Cardiac fibroblast (primary cell): ENCODE results near the gene CHST14.
A peak's percentile ranks its signal among the peaks of the same experiment; 100 is the strongest.

ENCODE experiments used
- DNase-seq, 2 donors: peaks; one replicate each; pipeline versions ENCODE4 v3.0.0 to v3.0.0-alpha.2; 2010; ENCODE audit warnings: low read depth in 2 of 2
- H3K4me3 ChIP-seq, 2 donors: replicated peaks in 1 of 2; 1 replicate in 1 of 2; 2 replicates in 1 of 2; pipeline ENCODE4 v1.5.1; 2011; ENCODE audit warnings: low read depth in 2 of 2, low read length in 2 of 2, mild to moderate bottlenecking in 2 of 2, moderate library complexity in 1 of 2
- TF ChIP-seq, protein P1 (sequence below): IDR thresholded peaks from one replicate; pipeline ENCODE4 v1.5.1; 2011; ENCODE audit warnings: low read depth, mild to moderate bottlenecking, low read length, inconsistent platforms

The CHST14 gene

DNA sequence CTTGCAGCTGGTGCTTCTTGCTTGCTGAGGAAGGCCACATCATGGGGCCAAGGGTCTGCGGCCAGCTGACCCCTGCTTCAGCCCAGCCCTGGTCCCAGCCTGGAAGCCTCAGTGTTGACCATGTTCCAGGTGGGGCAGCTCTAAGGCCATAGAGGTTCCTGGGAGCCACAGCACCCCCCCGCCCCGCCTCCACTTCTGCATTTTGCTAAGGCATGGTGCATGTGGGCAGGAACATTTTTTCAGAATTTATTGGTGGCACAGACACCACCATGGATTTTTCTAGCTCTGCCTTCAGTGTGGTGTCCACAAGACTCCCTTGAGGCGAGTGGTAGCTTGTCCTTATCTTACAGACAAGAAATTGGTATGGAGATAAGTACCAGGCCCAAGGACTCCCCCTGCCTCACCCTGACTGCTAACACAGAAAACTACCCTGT is 1.9 kb upstream of the CHST14 start:
- no peak overlapping the region for H3K4me3 ChIP-seq
- TF ChIP-seq, protein P1, sequence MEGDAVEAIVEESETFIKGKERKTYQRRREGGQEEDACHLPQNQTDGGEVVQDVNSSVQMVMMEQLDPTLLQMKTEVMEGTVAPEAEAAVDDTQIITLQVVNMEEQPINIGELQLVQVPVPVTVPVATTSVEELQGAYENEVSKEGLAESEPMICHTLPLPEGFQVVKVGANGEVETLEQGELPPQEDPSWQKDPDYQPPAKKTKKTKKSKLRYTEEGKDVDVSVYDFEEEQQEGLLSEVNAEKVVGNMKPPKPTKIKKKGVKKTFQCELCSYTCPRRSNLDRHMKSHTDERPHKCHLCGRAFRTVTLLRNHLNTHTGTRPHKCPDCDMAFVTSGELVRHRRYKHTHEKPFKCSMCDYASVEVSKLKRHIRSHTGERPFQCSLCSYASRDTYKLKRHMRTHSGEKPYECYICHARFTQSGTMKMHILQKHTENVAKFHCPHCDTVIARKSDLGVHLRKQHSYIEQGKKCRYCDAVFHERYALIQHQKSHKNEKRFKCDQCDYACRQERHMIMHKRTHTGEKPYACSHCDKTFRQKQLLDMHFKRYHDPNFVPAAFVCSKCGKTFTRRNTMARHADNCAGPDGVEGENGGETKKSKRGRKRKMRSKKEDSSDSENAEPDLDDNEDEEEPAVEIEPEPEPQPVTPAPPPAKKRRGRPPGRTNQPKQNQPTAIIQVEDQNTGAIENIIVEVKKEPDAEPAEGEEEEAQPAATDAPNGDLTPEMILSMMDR, result no peak
- no peak for DNase-seq

DNA sequence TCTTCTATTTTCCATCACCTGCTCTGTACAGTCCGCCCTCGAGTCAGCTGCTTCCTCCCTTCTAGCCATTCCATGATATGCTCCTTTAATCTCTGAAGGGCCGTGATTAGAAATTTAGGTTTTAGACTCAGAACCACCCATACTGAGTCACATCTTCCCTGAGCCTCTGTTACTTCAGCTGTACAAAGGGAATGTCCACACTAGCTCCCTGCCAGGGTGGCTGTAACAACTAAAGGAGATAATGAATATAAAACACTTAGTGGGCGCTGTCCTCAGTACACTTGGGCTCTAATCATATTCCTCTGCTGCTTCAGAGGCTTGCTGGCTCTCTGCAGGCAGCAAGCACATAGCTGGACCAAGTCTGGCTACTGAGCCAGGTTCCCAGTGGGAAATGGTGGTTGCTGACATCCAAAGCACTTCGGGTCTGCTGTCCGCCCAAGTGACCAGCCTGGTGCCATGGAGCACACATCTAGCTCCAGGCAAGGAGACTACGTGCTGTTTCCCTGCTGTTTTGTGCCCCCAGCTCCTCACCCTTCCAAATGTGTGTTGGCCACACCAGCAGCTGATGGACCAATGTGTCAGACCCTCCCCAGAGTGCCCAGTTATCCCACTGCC is 901 bp upstream of the CHST14 start:
- DNase-seq, result peak; percentile 16 to 25
- TF ChIP-seq, protein P1, result no peak
- peak overlapping the region; percentile 48 to 71 for H3K4me3 ChIP-seq

DNA sequence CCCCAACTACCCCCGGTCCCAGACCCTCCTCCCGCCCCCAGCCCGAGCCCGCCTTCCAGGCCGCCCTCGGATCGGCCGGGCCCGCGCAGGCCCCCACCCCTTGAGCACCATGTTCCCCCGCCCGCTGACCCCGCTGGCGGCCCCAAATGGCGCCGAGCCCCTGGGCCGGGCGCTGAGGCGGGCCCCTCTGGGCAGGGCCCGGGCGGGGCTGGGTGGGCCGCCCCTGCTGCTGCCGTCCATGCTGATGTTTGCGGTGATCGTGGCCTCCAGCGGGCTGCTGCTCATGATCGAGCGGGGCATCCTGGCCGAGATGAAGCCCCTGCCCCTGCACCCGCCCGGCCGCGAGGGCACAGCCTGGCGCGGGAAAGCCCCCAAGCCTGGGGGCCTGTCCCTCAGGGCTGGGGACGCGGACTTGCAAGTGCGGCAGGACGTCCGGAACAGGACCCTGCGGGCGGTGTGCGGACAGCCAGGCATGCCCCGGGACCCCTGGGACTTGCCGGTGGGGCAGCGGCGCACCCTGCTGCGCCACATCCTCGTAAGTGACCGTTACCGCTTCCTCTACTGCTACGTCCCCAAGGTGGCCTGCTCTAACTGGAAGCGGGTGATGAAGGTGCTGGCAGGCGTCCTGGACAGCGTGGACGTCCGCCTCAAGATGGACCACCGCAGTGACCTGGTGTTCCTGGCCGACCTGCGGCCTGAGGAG is 472 bp downstream of the CHST14 start:
- H3K4me3 ChIP-seq, result peak overlapping the region; percentile 64 to 71
- TF ChIP-seq, protein P1, result no peak
- peak; percentile 17 to 27 for DNase-seq

DNA sequence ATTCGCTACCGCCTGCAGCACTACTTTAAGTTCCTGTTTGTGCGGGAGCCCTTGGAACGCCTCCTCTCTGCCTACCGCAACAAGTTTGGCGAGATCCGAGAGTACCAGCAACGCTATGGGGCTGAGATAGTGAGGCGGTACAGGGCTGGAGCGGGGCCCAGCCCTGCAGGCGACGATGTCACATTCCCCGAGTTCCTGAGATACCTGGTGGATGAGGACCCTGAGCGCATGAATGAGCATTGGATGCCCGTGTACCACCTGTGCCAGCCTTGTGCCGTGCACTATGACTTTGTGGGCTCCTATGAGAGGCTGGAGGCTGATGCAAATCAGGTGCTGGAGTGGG is 995 bp downstream of the CHST14 start:
- H3K4me3 ChIP-seq, result peak overlapping the region; percentile 64 to 71
- DNase-seq, result no peak
- TF ChIP-seq, protein P1, result no peak

DNA sequence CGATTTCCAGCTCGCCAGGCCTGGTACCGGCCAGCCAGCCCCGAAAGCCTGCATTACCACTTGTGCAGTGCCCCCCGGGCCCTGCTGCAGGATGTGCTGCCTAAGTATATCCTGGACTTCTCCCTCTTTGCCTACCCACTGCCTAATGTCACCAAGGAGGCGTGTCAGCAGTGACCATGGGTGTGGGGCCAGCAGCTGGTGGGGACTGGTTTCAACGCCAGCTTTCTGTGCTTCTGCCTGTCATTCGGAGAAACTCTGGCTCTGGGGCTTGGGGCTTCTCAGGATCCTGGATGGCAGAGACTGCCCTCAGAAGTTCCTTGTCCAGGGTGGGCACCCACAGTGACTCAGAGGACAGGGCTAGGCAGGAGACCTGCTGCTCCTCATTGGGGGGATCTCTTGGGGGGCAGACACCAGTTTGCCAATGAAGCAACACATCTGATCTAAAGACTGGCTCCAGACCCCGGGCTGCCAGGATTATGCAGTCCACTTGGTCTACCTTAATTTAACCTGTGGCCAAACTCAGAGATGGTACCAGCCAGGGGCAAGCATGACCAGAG is 1.5 kb downstream of the CHST14 start:
- peak overlapping the region; percentile 64 to 71 for H3K4me3 ChIP-seq
- no peak for DNase-seq
- TF ChIP-seq, protein P1, result no peak

DNA sequence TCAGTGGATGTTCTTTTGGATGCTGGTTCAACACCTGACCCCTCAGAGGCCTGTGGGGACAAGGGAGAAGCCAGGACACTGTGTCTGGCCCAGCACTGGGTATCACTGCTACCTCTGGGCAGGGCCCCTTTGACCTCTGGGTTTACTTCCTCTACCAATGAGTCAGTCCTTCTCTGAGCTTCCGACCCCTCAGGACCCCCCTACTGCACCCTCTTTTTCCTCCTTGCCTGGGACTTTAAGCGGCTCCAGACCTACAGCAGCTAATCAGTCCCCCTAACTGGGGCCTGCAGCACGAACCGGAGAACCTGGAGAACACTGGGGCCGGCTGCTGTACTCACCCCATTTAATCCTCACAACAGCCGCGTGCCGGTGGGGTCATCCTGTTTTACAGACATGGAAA is 3.8 kb downstream of the CHST14 start:
- TF ChIP-seq, protein P1, result no peak
- DNase-seq, result no peak
- no peak overlapping the region for H3K4me3 ChIP-seq
